GM18861 (cell line): ENCODE results near the gene ARMC3.

Experiments used
- ATAC-seq: cut with Tn5 transposase; IDR thresholded peaks from one replicate; pipeline ENCODE4 v1.9.1; 2021; ENCODE audit not compliant: unreplicated experiment

The ARMC3 gene

GRCh38 chr10:22988581-22989360 is 60.9 kb downstream of the ARMC3 start:
- no peak for ATAC-seq

GRCh38 chr10:22990443-22990842 is 62.6 kb downstream of the ARMC3 start:
- ATAC-seq, result no peak

- ATAC-seq, result no peak
Measured at GRCh38 chr10:22992075-22992474, 64.2 kb downstream of the ARMC3 start.

GRCh38 chr10:22992621-22993020 is 64.8 kb downstream of the ARMC3 start:
- ATAC-seq, result no peak

- ATAC-seq, result no peak
Measured at GRCh38 chr10:22993314-22993713, 65.5 kb downstream of the ARMC3 start.

GRCh38 chr10:22997096-22997495 is 69.2 kb downstream of the ARMC3 start:
- no peak for ATAC-seq

GRCh38 chr10:22998091-22998490 is 70.2 kb downstream of the ARMC3 start:
- no peak for ATAC-seq

GRCh38 chr10:22999942-23000341 is 72.1 kb downstream of the ARMC3 start:
- no peak for ATAC-seq

GRCh38 chr10:23001901-23002516 is 74.2 kb downstream of the ARMC3 start:
- no peak for ATAC-seq

GRCh38 chr10:23005150-23005549 is 77.3 kb downstream of the ARMC3 start:
- ATAC-seq, result no peak

- no peak for ATAC-seq
Measured at GRCh38 chr10:23013581-23014335, 85.9 kb downstream of the ARMC3 start.

GRCh38 chr10:23015021-23015707 is 87.3 kb downstream of the ARMC3 start:
- ATAC-seq, result peak; percentile 52

GRCh38 chr10:23016636-23017035 is 88.8 kb downstream of the ARMC3 start:
- no peak for ATAC-seq

- ATAC-seq, result no peak
Measured at GRCh38 chr10:23019633-23020032, 91.8 kb downstream of the ARMC3 start.

GRCh38 chr10:23021430-23021829 is 93.6 kb downstream of the ARMC3 start:
- no peak for ATAC-seq

- ATAC-seq, result no peak
Measured at GRCh38 chr10:23024002-23024401, 96.1 kb downstream of the ARMC3 start.

GRCh38 chr10:23031318-23031717 is 103.5 kb downstream of the ARMC3 start:
- no peak for ATAC-seq

GRCh38 chr10:23034790-23035189 is 106.9 kb downstream of the ARMC3 start:
- ATAC-seq, result no peak

- ATAC-seq, result no peak
Measured at GRCh38 chr10:23035569-23035968, 107.7 kb downstream of the ARMC3 start.

GRCh38 chr10:23037152-23037551 is 109.3 kb downstream of the ARMC3 start:
- no peak for ATAC-seq

- no peak for ATAC-seq
Measured at GRCh38 chr10:23037561-23037960, 109.7 kb downstream of the ARMC3 start.
